Astrocyte (in vitro differentiated cells and primary cell): Measurements from ENCODE around the gene MEIOSIN. TPM values are rescaled to one million over a fixed set of nuclear protein-coding genes. Genes with fewer than 3 reads are reported as not detected.

Experiments used
- DNase-seq: peaks from one replicate; pipeline ENCODE4 v3.0.0-alpha.2; 2010; ENCODE audit warnings: low read depth
- FAIRE-seq: peaks from 2 replicates; lab custom pipeline; 2011; peaks lifted over from hg19 to GRCh38; lab: Jason Lieb, UNC
- H2AFZ ChIP-seq: 2 replicates; pipeline ENCODE4 v1.6.0; 2012; ENCODE audit warnings: low read depth, low read length, inconsistent platforms
- H3K27ac ChIP-seq: 2 replicates; pipeline ENCODE4 v1.5.1; 2011; ENCODE audit warnings: low read depth, low read length, inconsistent platforms
- H3K27me3 ChIP-seq: 2 replicates; pipeline ENCODE4 v1.6.0; 2011; ENCODE audit warnings: low read length, inconsistent platforms; ENCODE audit not compliant: insufficient read depth
- H3K36me3 ChIP-seq: 2 replicates; pipeline ENCODE4 v1.5.1; 2011; ENCODE audit warnings: low read length, inconsistent platforms; ENCODE audit not compliant: insufficient read depth
- H3K4me1 ChIP-seq: 2 replicates; pipeline ENCODE4 v1.5.1; 2011; ENCODE audit warnings: low read length, inconsistent platforms; ENCODE audit not compliant: insufficient read depth
- H3K4me2 ChIP-seq: 2 replicates; pipeline ENCODE4 v1.6.0; 2012; ENCODE audit warnings: low read length, inconsistent platforms
- H3K4me3 ChIP-seq: 2 replicates; pipeline ENCODE4 v1.5.1; 2011; ENCODE audit warnings: low read depth, mild to moderate bottlenecking, low read length, inconsistent platforms; ENCODE audit not compliant: insufficient read depth
- H3K79me2 ChIP-seq: 2 replicates; pipeline ENCODE4 v1.6.0; 2012; ENCODE audit warnings: mild to moderate bottlenecking, low read length, inconsistent platforms; ENCODE audit not compliant: insufficient read depth
- H3K9ac ChIP-seq: 2 replicates; pipeline ENCODE4 v1.6.0; 2012; ENCODE audit warnings: mild to moderate bottlenecking, low read length, inconsistent platforms
- H3K9me3 ChIP-seq: 2 replicates; pipeline ENCODE4 v1.5.1; 2012; ENCODE audit warnings: low read depth, mild to moderate bottlenecking, low read length, inconsistent platforms; ENCODE audit not compliant: insufficient read depth
- H4K20me1 ChIP-seq: 2 replicates; pipeline ENCODE4 v1.6.0; 2012; ENCODE audit warnings: low read length, inconsistent platforms; ENCODE audit not compliant: insufficient read depth
- H3K27ac Mint-ChIP-seq: one replicate; pipeline ENCODE4 v1.8.0; 2021; ENCODE audit warnings: mild to moderate bottlenecking, mixed read lengths; ENCODE audit not compliant: unreplicated experiment
- H3K27me3 Mint-ChIP-seq: one replicate; pipeline ENCODE4 v1.8.0; 2021; ENCODE audit warnings: low read depth, mixed read lengths; ENCODE audit not compliant: unreplicated experiment
- H3K36me3 Mint-ChIP-seq: one replicate; pipeline ENCODE4 v1.8.0; 2021; ENCODE audit warnings: low read depth, mixed read lengths; ENCODE audit not compliant: unreplicated experiment
- H3K4me1 Mint-ChIP-seq: one replicate; pipeline ENCODE4 v1.8.0; 2021; ENCODE audit warnings: low read depth, mixed read lengths; ENCODE audit not compliant: unreplicated experiment
- H3K4me3 Mint-ChIP-seq: one replicate; pipeline ENCODE4 v1.8.0; 2021; ENCODE audit warnings: mild to moderate bottlenecking, moderate library complexity, mixed read lengths; ENCODE audit not compliant: unreplicated experiment
- H3K9me3 Mint-ChIP-seq: one replicate; pipeline ENCODE4 v1.8.0; 2021; ENCODE audit warnings: mild to moderate bottlenecking, mixed read lengths; ENCODE audit not compliant: unreplicated experiment
- CTCF ChIP-seq: IDR thresholded peaks from 2 replicates; pipeline ENCODE4 v1.5.1; 2011; ENCODE audit warnings: low read depth, mild to moderate bottlenecking, inconsistent platforms, low read length, moderate library complexity; ENCODE audit not compliant: insufficient read depth
- EZH2 ChIP-seq: IDR thresholded peaks from 2 replicates; pipeline ENCODE4 v1.6.1; 2012; ENCODE audit warnings: mild to moderate bottlenecking, low read length, inconsistent platforms; ENCODE audit not compliant: insufficient read depth
- total RNA-seq: library from RNA; stranded (reverse); gene quantifications from 2 replicates; pipeline ENCODE4 v1.2.1, GENCODE V29; 2021

MEIOSIN gene
- total RNA-seq, 1 donor from 2014 or later, result not detected

DNA sequence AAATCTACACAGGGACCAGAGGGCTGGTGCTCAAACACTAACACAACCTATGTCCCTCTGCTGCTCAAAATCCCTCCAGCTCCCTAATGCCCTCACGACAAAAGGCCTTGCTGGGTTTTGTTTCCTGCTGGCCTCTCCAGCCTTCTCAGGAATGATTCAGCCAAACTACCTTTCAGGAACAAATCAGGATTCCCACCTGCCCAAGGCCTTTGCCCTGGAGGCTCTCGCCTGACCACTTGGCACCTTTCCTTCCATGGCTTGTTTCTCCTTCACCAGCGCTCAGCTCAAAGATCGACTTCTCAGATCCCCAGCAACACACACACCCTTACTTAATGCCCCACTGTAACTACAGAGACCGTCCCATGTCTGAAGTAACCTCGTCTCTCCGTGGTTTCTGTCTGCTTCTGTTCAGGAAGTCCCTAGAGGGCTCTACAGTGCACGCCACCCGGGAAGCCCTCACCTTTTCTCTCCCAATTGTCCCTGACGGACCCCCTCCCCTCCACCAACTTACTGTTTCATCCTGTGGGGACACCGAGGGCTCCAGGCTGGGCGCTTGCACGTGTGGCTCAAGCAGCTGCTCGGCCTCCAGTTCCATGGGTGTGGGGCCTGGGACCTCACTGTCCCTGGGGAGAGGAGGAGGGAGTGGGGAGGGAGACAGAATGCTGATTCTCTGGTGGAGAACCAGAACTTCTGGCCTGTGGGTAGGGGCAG, 39.0 kb downstream of the MEIOSIN start:
- H3K36me3 ChIP-seq, result peaks cover 14% of the 10 kb centered on the region
- H3K4me1 ChIP-seq, result peaks cover 11% of the 10 kb centered on the region
- no peak overlapping the region for H3K4me3 ChIP-seq
- no peak overlapping the region for H3K4me2 ChIP-seq
- Mint-ChIP-seq H3K27me3 (no peaks in the 10 kb centered on the region), H3K4me1 (peaks cover 9% of the 10 kb centered on the region), H3K4me3 (peak overlapping the region; percentile 17), H3K36me3 (peaks cover 8% of the 10 kb centered on the region), H3K9me3 (no peaks in the 10 kb centered on the region), H3K27ac (peak overlapping the region; percentile 7)
- peaks cover 35% of the 10 kb centered on the region for H4K20me1 ChIP-seq
- FAIRE-seq (no peak), DNase-seq (no peak)
- no peaks in the 10 kb centered on the region for H3K79me2 ChIP-seq
- no peaks in the 10 kb centered on the region for H3K9me3 ChIP-seq
- TF ChIP-seq EZH2, result no peak
- TF ChIP-seq CTCF, result no peak
- H3K9ac ChIP-seq, result no peak overlapping the region
- H3K27ac ChIP-seq, result no peak overlapping the region
- H3K27me3 ChIP-seq, result no peaks in the 10 kb centered on the region
- H2AFZ ChIP-seq, result no peak overlapping the region

- Histone ChIP-seq H3K4me2 (no peak overlapping the region), H3K9me3 (no peaks in the 10 kb centered on the region), H4K20me1 (peaks cover 38% of the 10 kb centered on the region), H3K9ac (no peak overlapping the region), H3K79me2 (no peaks in the 10 kb centered on the region), H3K27ac (no peak overlapping the region), H3K4me3 (no peak overlapping the region), H2AFZ (no peak overlapping the region), H3K4me1 (peaks cover 10% of the 10 kb centered on the region), H3K27me3 (no peaks in the 10 kb centered on the region), H3K36me3 (peaks cover 14% of the 10 kb centered on the region)
- Mint-ChIP-seq H3K27ac (peak overlapping the region; percentile 58), H3K4me1 (peaks cover 9% of the 10 kb centered on the region), H3K4me3 (no peak overlapping the region), H3K36me3 (peaks cover 11% of the 10 kb centered on the region), H3K27me3 (no peaks in the 10 kb centered on the region), H3K9me3 (peaks cover under 1% of the 10 kb centered on the region)
- no peak for TF ChIP-seq CTCF
- no peak for TF ChIP-seq EZH2
- FAIRE-seq (no peak), DNase-seq (no peak)
Observed at GRCh38 chr19:45772912-45773311, 39.7 kb downstream of the MEIOSIN start.

- H3K9me3 ChIP-seq, result no peaks in the 10 kb centered on the region
- Mint-ChIP-seq H3K36me3 (peaks cover 13% of the 10 kb centered on the region), H3K27ac (peak overlapping the region; percentile 58), H3K4me3 (no peak overlapping the region), H3K9me3 (peaks cover 2% of the 10 kb centered on the region), H3K27me3 (no peaks in the 10 kb centered on the region), H3K4me1 (peaks cover 9% of the 10 kb centered on the region)
- peaks cover 10% of the 10 kb centered on the region for H3K4me1 ChIP-seq
- no peak overlapping the region for H3K4me3 ChIP-seq
- H3K36me3 ChIP-seq, result peaks cover 14% of the 10 kb centered on the region
- no peaks in the 10 kb centered on the region for H3K79me2 ChIP-seq
- peaks cover 43% of the 10 kb centered on the region for H4K20me1 ChIP-seq
- H2AFZ ChIP-seq, result no peak overlapping the region
- no peak overlapping the region for H3K4me2 ChIP-seq
- DNase-seq (no peak), FAIRE-seq (no peak)
- TF ChIP-seq CTCF (no peak), EZH2 (no peak)
- no peak overlapping the region for H3K9ac ChIP-seq
- H3K27me3 ChIP-seq, result no peaks in the 10 kb centered on the region
- H3K27ac ChIP-seq, result no peak overlapping the region
Observed at GRCh38 chr19:45773384-45773783, 40.1 kb downstream of the MEIOSIN start.
